IMR-90 (cell line): Measurements from ENCODE around the gene NDUFS3. TPM values are rescaled to one million over a fixed set of nuclear protein-coding genes. Genes with fewer than 3 reads are reported as not detected.
A peak's percentile ranks its signal among the peaks of the same experiment; 100 is the strongest.

Experiments used
- ATAC-seq: fragments of 200-7000 bp; cut with Tn5 transposase; 2 replicates; pipeline ENCODE4 v1.9.1; 2020; ENCODE audit warnings: low read depth, mild to moderate bottlenecking, moderate library complexity
- BruUV-seq: library from RNA; stranded (reverse); fragments of 400-500 nt; replicated peaks from 2 replicates; lab custom pipeline; 2021; lab: Mats Ljungman, UMichigan
- CTCF ChIA-PET: fragments of 300-600 bp; formaldehyde crosslinking; extraction: SDS; loops from one replicate; lab custom pipeline; 2021; ENCODE audit warnings: antibody characterized with exemption; lab: Yijun Ruan, JAX
- POLR2A ChIA-PET: fragments of 300-600 bp; sonication (Branson Sonifier 250); formaldehyde crosslinking; loops from one replicate; lab custom pipeline; 2022; ENCODE audit warnings: antibody characterized with exemption; ENCODE audit not compliant: unreplicated experiment; lab: Charles Lee
- DNase-seq: peaks from one replicate; pipeline ENCODE4 v3.0.0; 2013
- H2AFZ ChIP-seq: replicated peaks from 2 replicates; pipeline ENCODE3; 2013; ENCODE audit warnings: low read length, mild to moderate bottlenecking; ENCODE audit not compliant: poor library complexity
- H2AK5ac ChIP-seq: 2 replicates; pipeline ENCODE4 v1.6.1; 2013; ENCODE audit warnings: low read depth, low read length, inconsistent platforms
- H2AK9ac ChIP-seq: replicated peaks from 2 replicates; pipeline ENCODE3; 2013; ENCODE audit warnings: mild to moderate bottlenecking, low read depth, low read length, moderate library complexity; ENCODE audit not compliant: poor library complexity
- H2BK120ac ChIP-seq: 2 replicates; pipeline ENCODE4 v1.6.1; 2013; ENCODE audit warnings: low read depth, low read length, inconsistent platforms
- H2BK15ac ChIP-seq: 3 replicates; pipeline ENCODE4 v1.6.1; 2013; ENCODE audit warnings: low read depth, low read length, inconsistent platforms
- H2BK20ac ChIP-seq: 2 replicates; pipeline ENCODE4 v1.6.1; 2013; ENCODE audit warnings: low read depth, mild to moderate bottlenecking, inconsistent platforms, low read length, moderate library complexity
- H2BK5ac ChIP-seq: 2 replicates; pipeline ENCODE4 v1.6.1; 2013; ENCODE audit warnings: mild to moderate bottlenecking, low read depth, low read length, inconsistent platforms; ENCODE audit not compliant: poor library complexity, severe bottlenecking
- H3K14ac ChIP-seq: replicated peaks from 2 replicates; pipeline ENCODE4 v1.6.1; 2013; ENCODE audit warnings: low read depth, low read length, inconsistent platforms
- H3K18ac ChIP-seq: 2 replicates; pipeline ENCODE4 v1.6.1; 2013; ENCODE audit warnings: low read depth, low read length, control low read depth
- H3K23ac ChIP-seq: 2 replicates; pipeline ENCODE4 v1.6.1; 2013; ENCODE audit warnings: low read depth, low read length, inconsistent platforms
- H3K27ac ChIP-seq: 2 replicates; pipeline ENCODE4 v1.5.1; 2013; ENCODE audit warnings: mild to moderate bottlenecking, control low read depth, low read length; ENCODE audit not compliant: insufficient read depth
- H3K27me3 ChIP-seq: 2 replicates; pipeline ENCODE4 v1.6.1; 2013; ENCODE audit warnings: low read length; ENCODE audit not compliant: control insufficient read depth, insufficient read depth
- H3K36me3 ChIP-seq: 2 replicates; pipeline ENCODE4 v1.6.1; 2013; ENCODE audit warnings: low read length, mixed read lengths; ENCODE audit not compliant: control insufficient read depth, insufficient read depth
- H3K4ac ChIP-seq: 2 replicates; pipeline ENCODE4 v1.6.1; 2013; ENCODE audit warnings: low read depth, low read length, inconsistent platforms
- H3K4me1 ChIP-seq: 2 replicates; pipeline ENCODE4 v1.6.1; 2013; ENCODE audit warnings: low read length, mixed read lengths; ENCODE audit not compliant: control insufficient read depth, insufficient read depth
- H3K4me2 ChIP-seq: 2 replicates; pipeline ENCODE4 v1.6.1; 2013; ENCODE audit warnings: low read depth, mild to moderate bottlenecking, control low read depth, low read length, moderate library complexity
- H3K4me3 ChIP-seq: 2 replicates; pipeline ENCODE4 v1.5.1; 2013; ENCODE audit warnings: low read depth, mild to moderate bottlenecking, control low read depth, low read length, moderate library complexity; ENCODE audit not compliant: insufficient read depth
- H3K56ac ChIP-seq: 2 replicates; pipeline ENCODE4 v1.6.1; 2013; ENCODE audit warnings: low read length, inconsistent platforms; ENCODE audit not compliant: insufficient read depth; ENCODE audit errors: extremely low read depth
- H3K79me1 ChIP-seq, 2 experiments: 2 replicates each; pipeline ENCODE4 v1.6.1; 2013; ENCODE audit warnings: low read length in 2 of 2, inconsistent platforms in 1 of 2, low read depth in 1 of 2
- H3K9ac ChIP-seq: 2 replicates; pipeline ENCODE4 v1.6.1; 2013; ENCODE audit warnings: low read depth, low read length, control low read depth
- H3K9me1 ChIP-seq: 2 replicates; pipeline ENCODE4 v1.6.1; 2013; ENCODE audit warnings: low read length, inconsistent platforms; ENCODE audit not compliant: insufficient read depth
- H3K9me3 ChIP-seq: 2 replicates; pipeline ENCODE4 v1.6.1; 2013; ENCODE audit warnings: low read length; ENCODE audit not compliant: control insufficient read depth, insufficient read depth
- H4K20me1 ChIP-seq: 2 replicates; pipeline ENCODE4 v1.6.1; 2013; ENCODE audit warnings: low read length, inconsistent platforms; ENCODE audit not compliant: insufficient read depth
- H4K5ac ChIP-seq: 2 replicates; pipeline ENCODE4 v1.6.1; 2013; ENCODE audit warnings: mild to moderate bottlenecking, low read depth, low read length, control low read depth
- H4K8ac ChIP-seq, 2 experiments: 2 replicates each; pipeline ENCODE4 v1.6.1; 2013; ENCODE audit warnings: low read depth in 2 of 2, low read length in 2 of 2, control low read depth in 1 of 2, inconsistent platforms in 1 of 2
- H4K91ac ChIP-seq: 2 replicates; pipeline ENCODE4 v1.6.1; 2013; ENCODE audit warnings: low read depth, low read length, inconsistent platforms; ENCODE audit not compliant: insufficient read depth
- BHLHE40 ChIP-seq: fragments of 150-350 bp; IDR thresholded peaks from 2 replicates; pipeline ENCODE4 v1.6.1; 2016; ENCODE audit warnings: mild to moderate bottlenecking, low read depth, low read length
- RAD21 ChIP-seq: IDR thresholded peaks from 2 replicates; pipeline ENCODE4 v1.6.1; 2012; ENCODE audit warnings: low read length, improper control_type of control experiment
- SMC3 ChIP-seq: fragments of 150-350 bp; IDR thresholded peaks from 2 replicates; pipeline ENCODE4 v1.6.1; 2016; ENCODE audit warnings: low read depth, mild to moderate bottlenecking, antibody characterized with exemption, low read length, moderate library complexity
- dilution Hi-C: fragments of 300-500 bp; cut with HindIII; formaldehyde crosslinking; loops from one replicate; pipeline ENCODE4 v1.14.3; 2018; ENCODE audit warnings: low sequenced_read_pairs; ENCODE audit not compliant: unreplicated experiment
- in situ Hi-C: fragments of 300-500 bp; cut with MboI; formaldehyde crosslinking; loops from 3 replicates; pipeline ENCODE4 v1.14.3; 2019; ENCODE audit warnings: low sequenced_read_pairs, inconsistent platforms, mixed read lengths
- intact Hi-C: fragments of 100-400 bp; cut with micrococcal nuclease; formaldehyde crosslinking; loops from 2 replicates; pipeline ENCODE4 v1.10.0; 2022
- polyA plus RNA-seq, 3 experiments: library from polyadenylated mRNA; depleted of rRNA; stranded (reverse); fragments of >200 nt; gene quantifications; 2 replicates each; pipeline ENCODE4 v1.2.3, GENCODE V29; 2012; ENCODE audit warnings: low replicate concordance in 1 of 3
- total RNA-seq: library from RNA; depleted of rRNA; stranded (reverse); fragments of >200 nt; gene quantifications from 2 replicates; pipeline ENCODE4 v1.2.3, GENCODE V29; 2012
- TF ChIP-seq, protein P1 (sequence below): conservative IDR thresholded peaks from 2 replicates; pipeline ENCODE4 v1.5.1; 2012; ENCODE audit warnings: mild to moderate bottlenecking, low read depth, low read length, improper control_type of control experiment

NDUFS3 gene
- total and polyA plus RNA-seq, 2 of the 4 experiments (the other 2 are of a cell fraction) = 77.1 to 108 TPM

DNA sequence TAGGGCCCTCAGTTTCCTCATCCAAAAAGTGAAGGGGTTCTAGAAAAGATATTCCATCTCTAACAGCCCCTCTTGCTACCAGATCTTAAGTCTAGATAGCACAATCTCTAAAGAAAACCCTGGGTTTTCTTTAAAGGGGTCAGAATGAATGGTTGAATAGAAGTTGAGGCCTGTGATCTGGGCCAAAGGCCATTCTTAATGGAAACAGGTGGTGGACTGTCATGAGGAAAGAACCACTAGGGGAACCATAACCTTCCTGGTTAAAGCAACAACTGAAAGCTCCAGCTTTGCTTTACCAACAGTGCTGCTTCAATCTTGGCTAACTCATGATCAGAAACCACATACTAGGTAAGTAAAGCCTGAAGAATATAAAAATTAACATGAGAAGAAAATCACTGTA lies 27.8 kb upstream of the NDUFS3 start:
- Histone ChIP-seq H2BK15ac (no peak overlapping the region), H3K27ac (no peak overlapping the region), H4K8ac (no peak overlapping the region), H3K4me2 (peak overlapping the region; percentile 100), H3K9me3 (no peaks in the 10 kb centered on the region), H3K4ac (no peak overlapping the region), H3K36me3 (no peaks in the 10 kb centered on the region), H3K23ac (no peak overlapping the region), H3K14ac (no peak overlapping the region), H2BK20ac (no peak overlapping the region), H2BK120ac (no peak overlapping the region), H2AK5ac (no peak overlapping the region), H3K79me1 (peaks cover 0 to 48% of the 10 kb centered on the region in 2 experiments; a peak in 2 of 4 replicates), H4K91ac (no peak overlapping the region), H3K9me1 (peaks cover 6% of the 10 kb centered on the region), H2BK5ac (no peak overlapping the region), H3K56ac (no peak overlapping the region), H2AFZ (no peak overlapping the region), H3K4me3 (no peak overlapping the region), H3K4me1 (peaks cover 3% of the 10 kb centered on the region), H3K18ac (no peak overlapping the region), H3K9ac (no peak overlapping the region), H4K20me1 (peaks cover 63% of the 10 kb centered on the region), H4K5ac (no peak overlapping the region), H2AK9ac (no peak overlapping the region), H3K27me3 (no peaks in the 10 kb centered on the region)
- DNase-seq (peak; percentile 48), ATAC-seq (no peak)
- intact Hi-C loops (no loop called here), in situ Hi-C loops (no loop called here), dilution Hi-C loops (no loop called here)
- peak; percentile 43 for TF ChIP-seq RAD21
- TF ChIP-seq BHLHE40 = no peak
- peak; percentile 17; the same call in 1 of the 2 replicates for TF ChIP-seq SMC3
- TF ChIP-seq, protein P1, sequence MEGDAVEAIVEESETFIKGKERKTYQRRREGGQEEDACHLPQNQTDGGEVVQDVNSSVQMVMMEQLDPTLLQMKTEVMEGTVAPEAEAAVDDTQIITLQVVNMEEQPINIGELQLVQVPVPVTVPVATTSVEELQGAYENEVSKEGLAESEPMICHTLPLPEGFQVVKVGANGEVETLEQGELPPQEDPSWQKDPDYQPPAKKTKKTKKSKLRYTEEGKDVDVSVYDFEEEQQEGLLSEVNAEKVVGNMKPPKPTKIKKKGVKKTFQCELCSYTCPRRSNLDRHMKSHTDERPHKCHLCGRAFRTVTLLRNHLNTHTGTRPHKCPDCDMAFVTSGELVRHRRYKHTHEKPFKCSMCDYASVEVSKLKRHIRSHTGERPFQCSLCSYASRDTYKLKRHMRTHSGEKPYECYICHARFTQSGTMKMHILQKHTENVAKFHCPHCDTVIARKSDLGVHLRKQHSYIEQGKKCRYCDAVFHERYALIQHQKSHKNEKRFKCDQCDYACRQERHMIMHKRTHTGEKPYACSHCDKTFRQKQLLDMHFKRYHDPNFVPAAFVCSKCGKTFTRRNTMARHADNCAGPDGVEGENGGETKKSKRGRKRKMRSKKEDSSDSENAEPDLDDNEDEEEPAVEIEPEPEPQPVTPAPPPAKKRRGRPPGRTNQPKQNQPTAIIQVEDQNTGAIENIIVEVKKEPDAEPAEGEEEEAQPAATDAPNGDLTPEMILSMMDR = peak; percentile 32; the same call in 1 of the 2 replicates
- BruUV-seq = TSS peak; percentile 25
- ChIA-PET CTCF (interaction anchor here (0.6 to 1.9 kb wide), 3 partner anchors 21 to 68 kb away, joined by 3 to 7 read pairs (median 4); no protein-coding TSS in a partner anchor), POLR2A (no interaction called here)
